Glutamatergic neuron (in vitro differentiated cells): Measurements from ENCODE around the gene KIF13A. TPM values are rescaled to one million over a fixed set of nuclear protein-coding genes. Genes with fewer than 3 reads are reported as not detected.

Experiments
- DNase-seq: peaks from one replicate; pipeline ENCODE4 v3.0.0; 2022
- H3K27ac Mint-ChIP-seq: one replicate; pipeline ENCODE4 v1.8.0; 2020; ENCODE audit warnings: mild to moderate bottlenecking, mixed read lengths, inconsistent platforms; ENCODE audit not compliant: unreplicated experiment
- H3K27me3 Mint-ChIP-seq: one replicate; pipeline ENCODE4 v1.8.0; 2020; ENCODE audit warnings: mild to moderate bottlenecking, moderate library complexity, mixed read lengths, inconsistent platforms; ENCODE audit not compliant: unreplicated experiment
- H3K36me3 Mint-ChIP-seq: one replicate; pipeline ENCODE4 v1.8.0; 2020; ENCODE audit warnings: mild to moderate bottlenecking, mixed read lengths, inconsistent platforms; ENCODE audit not compliant: unreplicated experiment
- H3K4me1 Mint-ChIP-seq: one replicate; pipeline ENCODE4 v1.8.0; 2020; ENCODE audit warnings: mild to moderate bottlenecking, low read depth, mixed read lengths, inconsistent platforms; ENCODE audit not compliant: unreplicated experiment
- H3K4me3 Mint-ChIP-seq: one replicate; pipeline ENCODE4 v1.8.0; 2020; ENCODE audit warnings: mild to moderate bottlenecking, mixed read lengths, inconsistent platforms; ENCODE audit not compliant: unreplicated experiment
- H3K9me3 Mint-ChIP-seq: one replicate; pipeline ENCODE4 v1.8.0; 2020; ENCODE audit warnings: mild to moderate bottlenecking, moderate library complexity, mixed read lengths, inconsistent platforms; ENCODE audit not compliant: unreplicated experiment
- CTCF ChIP-seq: fragments of 200-600 bp; sonication (generic); IDR thresholded peaks from one replicate; pipeline ENCODE4 v1.5.0; 2021; ENCODE audit not compliant: partially characterized antibody, unreplicated experiment
- total RNA-seq: library from RNA; stranded (reverse); fragmentation: NEBNext Ultra II Directional; extraction: Animal tissue kit (Norgen Biotek cat#: 25700); gene quantifications from one replicate; pipeline ENCODE4 v1.2.1, GENCODE V29; 2021; ENCODE audit not compliant: unreplicated experiment

The KIF13A gene
- total RNA-seq, 1 donor from 2014 or later, result 26.7 TPM

- H3K9me3 Mint-ChIP-seq, result no peaks in the 10 kb centered on the region
- no peaks in the 10 kb centered on the region for H3K36me3 Mint-ChIP-seq
- TF ChIP-seq CTCF, result no peak
- no peak overlapping the region for H3K27ac Mint-ChIP-seq
- no peak for DNase-seq
- H3K27me3 Mint-ChIP-seq, result no peaks in the 10 kb centered on the region
- no peaks in the 10 kb centered on the region for H3K4me1 Mint-ChIP-seq
- no peak overlapping the region for H3K4me3 Mint-ChIP-seq
Measured at GRCh38 chr6:17826301-17826700, 161.1 kb downstream of the KIF13A start.

- TF ChIP-seq CTCF, result no peak
- Mint-ChIP-seq H3K27ac (no peak overlapping the region), H3K9me3 (no peaks in the 10 kb centered on the region), H3K27me3 (no peaks in the 10 kb centered on the region), H3K4me3 (no peak overlapping the region), H3K4me1 (peaks cover 3% of the 10 kb centered on the region), H3K36me3 (no peaks in the 10 kb centered on the region)
- DNase-seq, result no peak
Measured at GRCh38 chr6:17820055-17820454, 167.4 kb downstream of the KIF13A start.

- no peak for TF ChIP-seq CTCF
- no peak overlapping the region for H3K27ac Mint-ChIP-seq
- peaks cover 4% of the 10 kb centered on the region for H3K9me3 Mint-ChIP-seq
- no peak for DNase-seq
- no peaks in the 10 kb centered on the region for H3K36me3 Mint-ChIP-seq
- peaks cover 3% of the 10 kb centered on the region for H3K4me1 Mint-ChIP-seq
- no peaks in the 10 kb centered on the region for H3K27me3 Mint-ChIP-seq
- no peak overlapping the region for H3K4me3 Mint-ChIP-seq
Measured at GRCh38 chr6:17817763-17818162, 169.7 kb downstream of the KIF13A start.

GRCh38 chr6:17816921-17817611 lies 170.4 kb downstream of the KIF13A start:
- Mint-ChIP-seq H3K4me1 (peaks cover 3% of the 10 kb centered on the region), H3K27me3 (no peaks in the 10 kb centered on the region), H3K9me3 (peaks cover 4% of the 10 kb centered on the region), H3K4me3 (no peak overlapping the region), H3K36me3 (no peaks in the 10 kb centered on the region), H3K27ac (peak overlapping the region; percentile 34)
- peak; percentile 37 for DNase-seq
- no peak for TF ChIP-seq CTCF

- Mint-ChIP-seq H3K9me3 (peaks cover 4% of the 10 kb centered on the region), H3K4me1 (peaks cover 6% of the 10 kb centered on the region), H3K4me3 (no peak overlapping the region), H3K27me3 (no peaks in the 10 kb centered on the region), H3K36me3 (peaks cover 5% of the 10 kb centered on the region), H3K27ac (no peak overlapping the region)
- TF ChIP-seq CTCF, result no peak
- DNase-seq, result no peak
Measured at GRCh38 chr6:17813542-17813941, 173.9 kb downstream of the KIF13A start.
